HG02938 (cell line): ENCODE data around the gene UQCC2.

Experiments
- ATAC-seq: cut with Tn5 transposase; IDR thresholded peaks from one replicate; pipeline ENCODE4 v1.9.1; 2021; ENCODE audit warnings: mild to moderate bottlenecking, moderate library complexity; ENCODE audit not compliant: unreplicated experiment

UQCC2 gene

GRCh38 chr6:33708516-33709204 is 2.8 kb downstream of the UQCC2 start:
- ATAC-seq = no peak

DNA sequence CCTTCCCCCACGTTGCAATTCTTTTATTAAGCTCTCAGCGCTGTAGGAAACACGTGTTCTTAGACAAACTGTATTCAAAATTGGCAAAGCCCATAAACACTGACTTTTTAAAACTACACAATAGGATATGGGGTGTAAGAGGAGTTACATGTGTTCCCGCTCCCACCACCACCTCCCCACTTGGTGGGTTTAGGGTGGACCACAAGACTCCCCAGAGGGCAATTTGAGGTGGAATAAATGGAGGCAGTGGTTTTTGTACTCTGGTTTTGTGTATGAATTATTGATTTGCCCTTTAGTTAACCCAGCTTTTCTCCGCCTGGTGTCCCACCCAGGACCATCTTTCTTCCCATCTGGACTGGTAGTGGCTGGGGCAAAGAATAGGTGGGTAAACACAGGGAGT is 3.7 kb downstream of the UQCC2 start:
- ATAC-seq = no peak

DNA sequence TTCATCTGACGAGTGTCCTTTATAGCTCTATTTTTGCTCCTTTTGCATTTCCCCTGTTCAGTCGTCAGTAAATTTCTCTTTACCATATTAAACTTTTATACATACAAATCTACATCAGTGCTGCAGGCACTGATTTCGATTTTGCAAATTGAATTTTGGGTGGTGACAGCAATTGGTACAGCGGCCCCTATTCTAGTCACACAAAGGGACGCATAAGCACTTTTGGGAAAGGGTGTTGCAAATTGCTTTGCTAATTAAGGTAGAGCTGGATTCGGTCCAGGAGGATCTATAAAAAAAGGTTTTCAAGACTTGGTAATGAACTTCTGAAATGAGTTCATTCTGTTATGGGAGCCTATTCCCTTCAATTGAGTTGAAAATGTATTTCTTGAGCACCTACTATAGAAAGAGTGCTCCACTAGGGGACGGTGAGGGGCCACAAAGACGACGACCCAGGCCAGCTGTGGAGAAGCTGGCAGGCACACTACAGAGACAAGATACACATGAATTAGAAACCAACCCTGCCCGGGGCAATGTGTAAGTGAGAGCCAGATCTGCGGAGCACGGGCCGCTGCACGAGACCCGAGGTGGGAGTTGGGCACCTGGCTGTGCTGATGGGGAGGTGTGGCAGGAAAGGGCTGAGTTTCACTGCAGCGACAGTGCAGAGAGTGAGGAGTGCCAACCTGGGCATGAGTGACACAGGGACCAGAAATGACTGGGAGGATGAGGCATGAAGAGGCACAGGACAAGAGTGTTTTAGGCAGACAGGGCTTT is 5.4 kb downstream of the UQCC2 start:
- no peak for ATAC-seq

DNA sequence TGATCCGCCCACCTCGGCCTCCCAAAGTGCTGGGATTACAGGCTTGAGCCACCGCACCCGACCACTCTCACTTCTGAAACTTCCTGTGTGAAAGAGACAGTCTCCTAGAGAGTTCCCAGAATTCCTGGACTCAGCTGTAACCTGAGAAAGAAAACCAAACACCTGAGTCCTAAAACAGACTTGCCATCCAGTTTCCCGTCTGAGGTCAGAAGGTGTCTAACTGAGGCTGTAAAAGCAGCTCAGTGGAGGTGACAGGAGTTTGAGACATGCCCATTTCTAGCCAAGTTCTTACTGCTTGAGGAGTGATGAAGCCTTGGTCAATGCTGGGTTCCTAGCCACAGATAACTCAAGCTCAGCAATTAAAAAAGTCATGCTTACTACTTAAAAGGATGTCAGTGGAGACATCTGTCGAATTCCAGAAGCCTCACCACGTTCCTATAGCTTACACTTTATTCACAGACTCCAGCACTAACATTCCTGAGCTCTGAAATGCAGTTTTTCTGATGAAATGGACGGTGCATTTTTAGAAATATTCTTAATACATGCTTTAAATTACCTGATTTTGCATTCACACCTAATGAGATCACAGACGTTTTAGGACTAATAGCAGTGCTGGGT is 6.1 kb downstream of the UQCC2 start:
- ATAC-seq = no peak

GRCh38 chr6:33704215-33705066 is 7.1 kb downstream of the UQCC2 start:
- ATAC-seq = no peak

DNA sequence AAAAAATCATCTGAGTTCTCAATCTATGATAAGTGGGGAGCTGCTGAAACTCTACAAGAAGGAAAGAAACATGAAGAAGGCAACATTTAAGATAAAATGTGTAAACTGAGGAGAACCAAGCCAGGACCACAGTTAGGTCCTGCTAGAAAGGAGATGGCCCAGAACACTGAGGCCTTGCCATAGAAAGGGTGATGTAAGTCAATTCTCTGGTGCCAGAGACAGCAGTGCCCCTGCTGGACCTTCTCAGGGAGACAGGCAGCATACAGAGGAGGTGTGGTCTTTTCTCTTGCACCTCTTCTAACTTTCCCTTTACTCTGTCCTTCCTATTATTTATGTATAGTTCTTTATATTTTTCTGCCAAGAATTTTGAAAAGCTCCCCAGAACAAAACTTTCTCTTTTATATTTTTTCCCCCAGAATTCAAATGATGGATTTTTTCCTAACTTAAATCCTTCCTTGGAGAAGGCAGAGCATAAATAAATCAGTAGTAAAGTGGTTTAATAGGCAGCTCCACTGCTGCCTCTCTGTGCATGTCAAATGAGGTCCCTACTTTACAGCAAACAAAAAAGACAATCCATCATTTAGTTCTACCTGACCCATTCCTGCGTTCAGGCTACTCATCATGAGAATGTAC is 9.0 kb downstream of the UQCC2 start:
- no peak for ATAC-seq

DNA sequence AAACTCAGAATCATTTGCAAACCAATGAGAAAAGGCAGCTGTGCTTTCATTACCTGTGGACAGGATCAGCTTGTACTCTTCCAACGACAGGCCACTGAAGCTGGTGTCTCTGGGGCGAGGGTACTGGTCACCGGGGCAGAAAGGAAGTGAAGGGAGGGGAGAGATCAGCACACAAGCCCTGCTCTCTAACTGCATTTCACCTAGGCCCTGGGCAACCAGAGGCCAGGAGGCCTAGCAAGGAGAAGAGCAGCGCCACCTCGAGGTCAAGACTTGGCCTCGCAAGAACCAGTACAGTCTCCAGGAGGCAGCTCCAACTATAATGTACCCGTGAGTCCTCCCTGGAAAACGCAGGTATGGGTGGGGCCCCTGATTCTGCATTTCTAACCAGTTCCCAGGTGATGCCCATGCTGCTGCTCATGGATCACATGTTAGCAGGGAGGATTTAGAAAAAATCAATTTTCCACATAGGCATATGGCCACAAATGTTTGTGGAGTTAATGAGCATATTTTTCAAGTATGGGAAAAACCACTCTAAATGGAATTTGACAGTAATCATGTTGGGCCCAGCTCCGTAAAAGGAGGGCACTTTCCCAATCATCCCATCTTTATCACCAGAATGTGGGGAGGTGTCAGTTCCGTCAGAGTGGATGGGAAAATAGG is 11.0 kb downstream of the UQCC2 start:
- ATAC-seq = peak; percentile 64

DNA sequence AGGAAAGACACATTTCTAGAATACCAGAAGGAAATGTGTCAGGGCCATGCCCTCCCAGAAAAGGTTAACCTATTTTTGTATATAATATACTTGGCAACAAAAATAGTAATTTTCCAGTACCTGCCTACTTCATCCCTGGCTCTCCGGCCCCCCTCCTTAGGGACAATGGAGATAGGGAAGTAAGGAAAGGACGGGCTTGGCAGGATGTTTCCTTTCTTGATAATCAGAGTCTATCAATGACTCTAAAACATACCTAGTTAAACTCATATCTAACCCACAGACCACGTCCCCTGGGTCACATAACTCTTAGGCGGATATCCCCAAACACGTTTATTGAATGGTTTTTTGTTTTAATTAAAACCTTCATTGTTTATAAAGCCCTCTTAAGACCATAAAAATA is 11.8 kb downstream of the UQCC2 start:
- ATAC-seq = no peak

GRCh38 chr6:33699131-33699530 is 12.4 kb downstream of the UQCC2 start:
- no peak for ATAC-seq

DNA sequence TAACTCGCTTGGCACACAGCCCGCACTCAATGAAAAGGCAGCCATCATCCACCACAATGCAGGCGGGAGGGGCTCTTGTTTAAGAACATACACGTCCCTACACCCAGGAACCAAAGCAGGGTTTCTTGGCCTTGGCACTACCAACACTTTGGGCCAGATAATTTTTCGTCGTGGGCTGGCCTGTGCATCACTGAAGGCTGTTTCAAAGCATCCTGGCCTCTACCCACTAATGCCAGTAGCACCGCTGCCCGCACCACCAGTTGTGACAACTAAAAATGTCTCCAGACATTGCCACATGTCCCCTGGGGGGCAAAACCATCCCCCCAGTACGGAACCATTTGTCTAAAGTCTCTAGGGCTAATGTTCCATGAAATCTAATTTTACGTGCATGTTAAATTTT is 13.0 kb downstream of the UQCC2 start:
- ATAC-seq = no peak

DNA sequence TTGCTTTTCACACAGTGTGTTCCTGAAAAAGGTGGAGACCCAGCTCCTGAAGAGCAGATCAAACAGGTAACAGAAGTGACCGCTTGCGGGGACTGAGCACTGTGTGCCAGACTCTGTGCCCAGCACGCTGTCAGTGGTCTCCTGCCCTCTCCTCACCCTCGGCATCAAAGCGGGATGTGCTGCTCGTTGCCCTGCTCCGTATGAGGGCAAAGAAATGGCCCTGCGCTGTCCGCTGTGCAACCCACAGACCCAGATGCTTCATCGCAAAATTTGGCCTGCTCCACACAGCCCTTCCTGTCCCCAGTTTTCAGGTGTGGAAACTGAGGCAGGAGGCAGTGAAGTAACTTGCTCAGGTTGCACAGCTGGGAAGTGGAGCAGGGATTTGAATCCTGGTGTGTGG is 13.7 kb downstream of the UQCC2 start:
- ATAC-seq = no peak

DNA sequence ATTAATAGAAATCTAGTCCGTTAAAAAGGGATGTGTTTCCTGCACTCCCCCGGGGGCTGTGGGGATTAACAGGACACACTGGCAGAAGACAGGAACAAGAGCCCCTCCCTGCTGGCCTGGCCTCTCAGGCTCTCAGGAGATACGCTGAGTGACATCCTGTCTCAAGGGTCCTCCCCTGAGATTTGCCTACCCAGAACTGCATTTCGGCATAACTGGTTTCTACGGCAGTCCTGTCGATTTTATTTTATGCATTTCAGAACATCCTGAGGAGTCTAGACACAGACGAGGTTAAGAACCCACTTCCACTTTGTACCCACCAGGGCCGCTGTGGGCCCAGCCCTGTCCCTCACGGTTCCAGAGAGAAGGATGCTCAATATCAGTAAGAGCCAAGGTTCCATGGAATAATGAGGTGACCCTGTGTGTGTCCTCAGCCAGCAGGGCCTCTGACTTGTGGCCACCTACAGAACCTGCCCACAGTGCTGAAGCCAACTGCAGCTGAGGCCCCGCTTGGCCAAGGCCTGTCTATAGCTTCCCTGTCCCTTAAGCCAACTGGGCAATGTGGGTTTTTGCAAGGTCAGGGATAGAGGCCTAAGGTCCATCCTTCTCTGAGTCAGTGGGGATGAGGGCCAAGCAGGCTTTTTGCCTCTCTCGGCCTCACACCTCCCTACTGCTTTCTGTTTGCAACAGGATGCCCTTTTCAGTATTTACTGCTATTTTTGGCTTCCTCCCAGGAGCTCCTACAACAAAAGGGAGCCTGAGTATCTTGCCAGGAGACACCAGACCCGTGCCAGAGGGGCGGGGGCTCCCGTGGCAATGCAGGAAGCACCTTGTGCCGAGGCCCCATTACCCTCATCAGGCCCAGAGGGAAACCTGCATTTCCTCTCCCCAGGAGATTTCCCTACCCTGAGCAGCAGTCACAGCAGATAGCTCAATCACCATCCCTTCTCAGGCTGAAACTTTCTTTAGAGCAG is 14.7 kb downstream of the UQCC2 start:
- no peak for ATAC-seq

DNA sequence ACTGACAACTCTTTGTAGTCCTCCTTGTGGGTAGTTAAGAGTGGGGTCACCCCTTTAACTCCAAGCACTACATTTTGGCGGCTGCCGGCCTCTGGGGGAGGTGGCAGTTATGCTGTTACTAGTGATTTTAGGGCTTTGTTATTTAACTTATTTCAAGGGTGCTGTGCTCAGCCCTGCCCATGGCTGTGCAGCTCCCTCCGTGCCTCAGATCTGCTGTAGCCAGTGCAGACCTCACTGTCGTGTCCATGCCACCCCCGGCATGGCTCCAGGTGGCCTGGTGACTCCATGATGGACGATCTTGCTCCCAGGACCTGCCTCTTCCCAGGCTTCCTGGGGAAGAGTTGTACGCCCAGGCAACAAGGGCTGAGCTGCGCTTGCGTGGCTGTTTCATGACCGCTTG is 15.4 kb downstream of the UQCC2 start:
- ATAC-seq = no peak

- no peak for ATAC-seq
Observed at GRCh38 chr6:33695451-33695887, 16.0 kb downstream of the UQCC2 start.

GRCh38 chr6:33694977-33695376 is 16.5 kb downstream of the UQCC2 start:
- ATAC-seq = no peak

- no peak for ATAC-seq
Observed at GRCh38 chr6:33694401-33694931, 17.0 kb downstream of the UQCC2 start.

DNA sequence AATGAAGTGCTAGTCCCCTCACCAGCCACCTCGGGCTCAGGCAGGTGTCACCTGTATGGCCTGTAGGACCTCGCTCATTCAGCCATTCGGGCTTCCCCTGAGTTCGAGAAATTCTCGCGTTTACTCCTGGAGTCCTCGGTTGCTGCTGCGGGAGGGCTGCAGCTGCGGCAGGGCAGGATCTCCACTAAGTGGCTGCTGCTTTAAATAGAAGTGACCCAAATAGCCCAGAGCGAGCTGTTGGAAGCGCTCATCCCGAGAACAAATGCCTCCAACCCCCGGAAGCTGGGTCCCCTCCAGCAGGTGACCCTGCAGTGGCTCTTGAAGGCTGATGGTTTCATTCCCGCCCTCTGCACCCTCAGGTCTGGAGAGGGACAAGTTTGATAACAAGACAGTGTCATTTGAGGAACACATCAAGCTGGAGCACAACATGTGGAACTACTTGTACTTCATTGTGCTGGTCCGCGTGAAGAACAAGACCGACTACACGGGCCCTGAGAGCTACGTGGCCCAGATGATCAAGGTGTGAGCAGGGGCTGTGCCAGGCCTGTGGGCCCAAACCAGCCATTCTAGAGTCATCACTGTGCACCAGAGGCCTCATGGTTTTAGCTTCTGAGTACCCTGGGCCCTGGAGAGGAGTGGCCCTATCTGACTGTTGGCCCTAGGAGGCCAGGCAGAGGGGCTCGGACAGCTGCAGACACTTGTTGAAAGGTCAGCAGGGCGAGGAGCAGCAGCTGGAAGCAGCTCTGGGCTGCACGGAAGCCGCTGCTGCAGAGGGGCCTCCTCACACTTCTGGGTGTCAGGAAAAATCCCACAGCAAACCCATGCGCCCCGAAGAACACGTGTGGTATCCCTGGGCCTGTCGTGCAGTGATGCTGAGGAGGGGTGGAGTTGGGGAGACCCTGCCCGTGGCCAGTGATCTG is 18.1 kb downstream of the UQCC2 start:
- ATAC-seq = no peak

- no peak for ATAC-seq
Observed at GRCh38 chr6:33692760-33693158, 18.7 kb downstream of the UQCC2 start.
